HG03103 (cell line): ENCODE results near the gene PLOD1.
"Not testable (repeated sequence)": the region's sequence is repeated elsewhere in the genome, so short reads cannot be mapped to it uniquely, and the experiment has no call there.

Experiments used
- ATAC-seq: cut with Tn5 transposase; IDR thresholded peaks from one replicate; pipeline ENCODE4 v1.9.1; 2021; ENCODE audit warnings: low read depth; ENCODE audit not compliant: unreplicated experiment

The PLOD1 gene

GRCh38 chr1:12001249-12001917, 66.9 kb downstream of the PLOD1 start:
- no peak for ATAC-seq

GRCh38 chr1:12001996-12002493, 67.5 kb downstream of the PLOD1 start:
- ATAC-seq, result no peak

GRCh38 chr1:12003762-12004161, 69.2 kb downstream of the PLOD1 start:
- ATAC-seq, result no peak

- ATAC-seq, result no peak
These were observed 71.1 kb downstream of the PLOD1 start for GRCh38 chr1:12005488-12006166.

- ATAC-seq, result no peak
These were observed 71.8 kb downstream of the PLOD1 start for GRCh38 chr1:12006167-12006921.

- no peak for ATAC-seq
These were observed 72.7 kb downstream of the PLOD1 start for GRCh38 chr1:12007204-12007603.

- ATAC-seq, result not testable (repeated sequence)
These were observed 73.8 kb downstream of the PLOD1 start for GRCh38 chr1:12008355-12008754.

- ATAC-seq, result no peak
These were observed 74.9 kb downstream of the PLOD1 start for GRCh38 chr1:12009318-12009947.

GRCh38 chr1:12010746-12011570, 76.4 kb downstream of the PLOD1 start:
- no peak for ATAC-seq

- ATAC-seq, result no peak
These were observed 77.5 kb downstream of the PLOD1 start for GRCh38 chr1:12011998-12012397.

GRCh38 chr1:12012560-12013316, 78.2 kb downstream of the PLOD1 start:
- ATAC-seq, result no peak

GRCh38 chr1:12014141-12014991, 79.8 kb downstream of the PLOD1 start:
- no peak for ATAC-seq

GRCh38 chr1:12015001-12015491, 80.5 kb downstream of the PLOD1 start:
- no peak for ATAC-seq

GRCh38 chr1:12015499-12015898, 81.0 kb downstream of the PLOD1 start:
- ATAC-seq, result no peak

- no peak for ATAC-seq
These were observed 81.7 kb downstream of the PLOD1 start for GRCh38 chr1:12016182-12016581.

- no peak for ATAC-seq
These were observed 85.5 kb downstream of the PLOD1 start for GRCh38 chr1:12019858-12020509.

- ATAC-seq, result no peak
These were observed 87.1 kb downstream of the PLOD1 start for GRCh38 chr1:12021616-12022015.

GRCh38 chr1:12022036-12022435, 87.5 kb downstream of the PLOD1 start:
- ATAC-seq, result no peak
